Astrocyte (in vitro differentiated cells and primary cell): ENCODE measurements around the gene YWHAE.

Experiments
- CTCF ChIP-seq: IDR thresholded peaks from 2 replicates; pipeline ENCODE4 v1.5.1; 2011; ENCODE audit warnings: low read depth, mild to moderate bottlenecking, inconsistent platforms, low read length, moderate library complexity; ENCODE audit not compliant: insufficient read depth
- EZH2 ChIP-seq: IDR thresholded peaks from 2 replicates; pipeline ENCODE4 v1.6.1; 2012; ENCODE audit warnings: mild to moderate bottlenecking, low read length, inconsistent platforms; ENCODE audit not compliant: insufficient read depth

- no peak for TF ChIP-seq CTCF
- no peak for TF ChIP-seq EZH2
Observed at GRCh38 chr17:1301546-1301945, 98.5 kb downstream of the YWHAE start.
